Thyroid gland (tissue), 4 donors: ENCODE measurements around the gene DLG2. TPM values are rescaled to one million over a fixed set of nuclear protein-coding genes. Genes with fewer than 3 reads are reported as not detected.

Experiments
- DNase-seq, 2 donors: peaks; one replicate each; pipeline ENCODE4 v3.0.0-alpha.2; 2019
- H3K27ac ChIP-seq, 3 donors: fragments of 200-600 bp; sonication (generic); 1 replicate in 2 of 3; 2 replicates in 1 of 3; pipeline ENCODE4 v1.5.1; 2016 to 2019; ENCODE audit warnings: mild to moderate bottlenecking in 1 of 3, moderate library complexity in 1 of 3
- H3K27me3 ChIP-seq: fragments of 200-600 bp; sonication (generic); one replicate; pipeline ENCODE4 v1.5.1; 2019
- H3K36me3 ChIP-seq, 2 donors: fragments of 200-600 bp; sonication (generic); one replicate each; pipeline ENCODE4 v1.5.1; 2016 to 2019
- H3K4me1 ChIP-seq, 2 donors: fragments of 200-600 bp; sonication (generic); one replicate each; pipeline ENCODE4 v1.5.1; 2017 to 2019
- H3K4me3 ChIP-seq, 3 donors: fragments of 200-600 bp; sonication (generic); replicated peaks in 1 of 3; 1 replicate in 2 of 3; 2 replicates in 1 of 3; pipeline ENCODE4 v1.5.1; 2016; ENCODE audit warnings: mild to moderate bottlenecking in 1 of 3
- H3K9me3 ChIP-seq: fragments of 200-600 bp; sonication (generic); one replicate; pipeline ENCODE4 v1.5.1; 2017
- POLR2A ChIP-seq, 2 donors: fragments of 450-650 bp; IDR thresholded peaks; one replicate each; pipeline ENCODE4 v1.6.1; 2017; ENCODE audit warnings: antibody characterized with exemption in 2 of 2, mild to moderate bottlenecking in 2 of 2, moderate library complexity in 1 of 2
- WGBS, 2 donors: methylation state at CpG; one replicate each; pipeline ENCODE4 v1.1.5; 2017; 5-methylcytosine and 5-hydroxymethylcytosine counted together
- intact Hi-C: fragments of 100-400 bp; cut with DNase I; formaldehyde crosslinking; loops from one replicate; pipeline ENCODE4 v1.15.1; 2023
- total RNA-seq, 4 donors: library from RNA; depleted of rRNA; stranded (reverse); fragments of >200 nt; gene quantifications; one replicate each; pipeline ENCODE4 v1.2.3, GENCODE V29; 2016
- TF ChIP-seq, protein P1 (sequence below), 6 experiments: fragments of 200-600 bp in 3 of 6; fragments of 450-650 bp in 3 of 6; sonication (generic) in 3 of 6; IDR thresholded peaks; one replicate each; pipeline ENCODE4 v1.5.1; 2016 to 2019; ENCODE audit warnings: antibody characterized with exemption in 6 of 6, mild to moderate bottlenecking in 2 of 6, inconsistent platforms in 1 of 6, moderate library complexity in 1 of 6

The DLG2 gene
- total RNA-seq, 4 donors from 2014 or later, result 29.4 to 79.4 (median 42.4) TPM

DNA sequence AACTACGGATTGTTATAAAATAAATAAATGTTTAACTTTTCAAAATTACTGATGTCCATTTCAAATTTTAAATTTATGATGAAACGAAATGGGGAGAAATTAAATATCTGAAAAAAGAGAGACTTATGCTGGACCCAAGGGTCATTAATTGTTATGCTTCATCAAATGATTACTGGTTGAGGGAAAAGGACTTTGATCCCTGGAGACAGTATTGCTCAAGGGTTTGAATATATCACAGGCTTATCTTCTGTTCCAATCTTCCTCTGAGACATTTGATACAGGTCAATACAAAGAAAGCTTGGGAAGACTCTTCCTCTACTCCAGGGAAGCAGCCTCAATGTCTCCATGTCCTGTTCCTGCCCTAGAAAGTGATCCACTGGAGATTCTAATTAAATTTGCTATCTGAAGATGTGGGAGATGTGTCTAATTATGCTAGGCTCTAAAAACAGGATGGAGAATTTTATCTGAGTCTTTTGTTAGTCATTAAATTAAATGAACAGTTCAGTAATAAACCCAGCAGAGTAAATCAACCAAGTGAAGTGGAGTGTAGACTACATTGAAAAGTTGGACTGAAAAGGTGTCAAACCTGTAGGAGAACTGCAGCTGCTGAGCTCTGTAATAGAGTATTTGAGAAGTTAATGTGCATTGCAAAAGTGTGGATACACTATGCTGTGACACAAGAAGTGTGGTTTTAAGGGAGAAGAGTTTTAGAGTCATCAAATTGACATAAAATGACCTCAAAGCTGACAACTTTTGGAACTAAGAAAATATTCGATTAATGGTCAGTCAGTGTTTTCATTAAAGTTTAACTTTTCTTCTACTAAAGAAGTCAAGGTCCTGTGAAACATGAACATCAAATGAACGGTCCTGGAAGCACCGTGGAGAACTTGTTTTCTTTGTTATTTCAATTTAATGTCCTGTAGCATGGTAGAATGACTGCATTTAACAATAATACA, 1717.3 kb downstream of the DLG2 start:
- DNase-seq, result no peak
- Histone ChIP-seq H3K27ac (no peak overlapping the region), H3K4me3 (no peak overlapping the region), H3K9me3 (no peaks in the 10 kb centered on the region), H3K36me3 (no peaks in the 10 kb centered on the region), H3K4me1 (no peaks in the 10 kb centered on the region), H3K27me3 (no peaks in the 10 kb centered on the region)
- TF ChIP-seq, protein P1, sequence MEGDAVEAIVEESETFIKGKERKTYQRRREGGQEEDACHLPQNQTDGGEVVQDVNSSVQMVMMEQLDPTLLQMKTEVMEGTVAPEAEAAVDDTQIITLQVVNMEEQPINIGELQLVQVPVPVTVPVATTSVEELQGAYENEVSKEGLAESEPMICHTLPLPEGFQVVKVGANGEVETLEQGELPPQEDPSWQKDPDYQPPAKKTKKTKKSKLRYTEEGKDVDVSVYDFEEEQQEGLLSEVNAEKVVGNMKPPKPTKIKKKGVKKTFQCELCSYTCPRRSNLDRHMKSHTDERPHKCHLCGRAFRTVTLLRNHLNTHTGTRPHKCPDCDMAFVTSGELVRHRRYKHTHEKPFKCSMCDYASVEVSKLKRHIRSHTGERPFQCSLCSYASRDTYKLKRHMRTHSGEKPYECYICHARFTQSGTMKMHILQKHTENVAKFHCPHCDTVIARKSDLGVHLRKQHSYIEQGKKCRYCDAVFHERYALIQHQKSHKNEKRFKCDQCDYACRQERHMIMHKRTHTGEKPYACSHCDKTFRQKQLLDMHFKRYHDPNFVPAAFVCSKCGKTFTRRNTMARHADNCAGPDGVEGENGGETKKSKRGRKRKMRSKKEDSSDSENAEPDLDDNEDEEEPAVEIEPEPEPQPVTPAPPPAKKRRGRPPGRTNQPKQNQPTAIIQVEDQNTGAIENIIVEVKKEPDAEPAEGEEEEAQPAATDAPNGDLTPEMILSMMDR (IDR thresholded peaks at IDR 0.05), result no peak
- no peak for TF ChIP-seq POLR2A (IDR thresholded peaks at IDR 0.05)
- intact Hi-C loops, result no loop called here
- WGBS, 2 donors, result 64 to 70% methylated on average over 5 of the region's 5 CpGs

DNA sequence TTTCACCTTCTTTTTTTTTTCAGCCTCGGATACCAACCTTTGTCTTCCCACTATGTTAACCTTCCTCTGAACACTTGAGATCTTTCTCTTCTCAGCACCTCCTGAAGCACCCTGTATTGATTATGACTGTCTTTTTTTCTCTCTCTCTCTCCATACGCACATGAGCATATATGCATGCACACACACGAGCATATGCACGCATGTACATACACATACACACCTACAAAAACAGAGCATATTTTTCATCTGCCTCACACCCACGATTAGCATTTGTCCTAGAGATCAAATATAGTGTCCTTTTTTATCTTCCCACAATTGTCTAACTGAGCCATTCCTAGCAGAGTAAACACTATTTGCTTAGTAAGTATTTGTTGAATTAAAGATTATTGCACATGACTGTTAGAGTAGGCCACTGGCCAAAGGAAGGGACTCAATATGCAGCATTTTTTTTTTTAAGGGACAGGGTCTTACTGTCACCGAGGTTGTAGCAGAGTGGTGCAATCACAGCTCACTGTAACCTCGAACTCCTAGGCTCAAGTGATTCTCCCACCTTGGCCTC, 1718.8 kb downstream of the DLG2 start:
- no peaks in the 10 kb centered on the region for H3K4me1 ChIP-seq
- TF ChIP-seq, protein P1 (IDR thresholded peaks at IDR 0.05), result no peak
- no peak for TF ChIP-seq POLR2A (IDR thresholded peaks at IDR 0.05)
- H3K36me3 ChIP-seq, result no peaks in the 10 kb centered on the region
- no peak overlapping the region for H3K27ac ChIP-seq
- H3K27me3 ChIP-seq, result no peaks in the 10 kb centered on the region
- DNase-seq, result no peak
- intact Hi-C loops, result no loop called here
- 89 to 91% methylated on average over 7 of the region's 7 CpGs for WGBS, 2 donors
- H3K9me3 ChIP-seq, result no peaks in the 10 kb centered on the region
- no peak overlapping the region for H3K4me3 ChIP-seq

DNA sequence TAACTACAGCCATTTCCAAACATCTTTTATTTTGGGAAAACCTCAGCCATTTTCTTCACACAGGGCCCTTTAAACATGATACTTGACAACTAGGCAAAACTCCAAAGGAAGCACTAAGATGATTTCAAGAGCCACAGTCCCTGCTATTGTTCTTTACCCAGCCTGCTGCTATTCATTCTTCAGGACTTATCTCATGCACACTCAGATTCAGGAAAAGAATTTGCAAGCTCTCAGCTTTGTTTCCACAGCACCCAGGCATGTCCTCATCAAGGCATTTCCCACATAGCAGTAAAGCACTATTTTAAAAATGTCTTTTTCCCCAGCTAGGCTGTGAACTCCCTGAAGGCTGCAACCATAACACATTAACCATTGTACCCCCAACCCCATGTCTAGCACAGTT, 1731.6 kb downstream of the DLG2 start:
- no peaks in the 10 kb centered on the region for H3K9me3 ChIP-seq
- H3K4me1 ChIP-seq, result no peaks in the 10 kb centered on the region
- no peaks in the 10 kb centered on the region for H3K27me3 ChIP-seq
- no peak overlapping the region for H3K27ac ChIP-seq
- intact Hi-C loops, result no loop called here
- no peaks in the 10 kb centered on the region for H3K36me3 ChIP-seq
- no peak overlapping the region for H3K4me3 ChIP-seq
- TF ChIP-seq POLR2A (IDR thresholded peaks at IDR 0.05), result no peak
- no peak for DNase-seq

DNA sequence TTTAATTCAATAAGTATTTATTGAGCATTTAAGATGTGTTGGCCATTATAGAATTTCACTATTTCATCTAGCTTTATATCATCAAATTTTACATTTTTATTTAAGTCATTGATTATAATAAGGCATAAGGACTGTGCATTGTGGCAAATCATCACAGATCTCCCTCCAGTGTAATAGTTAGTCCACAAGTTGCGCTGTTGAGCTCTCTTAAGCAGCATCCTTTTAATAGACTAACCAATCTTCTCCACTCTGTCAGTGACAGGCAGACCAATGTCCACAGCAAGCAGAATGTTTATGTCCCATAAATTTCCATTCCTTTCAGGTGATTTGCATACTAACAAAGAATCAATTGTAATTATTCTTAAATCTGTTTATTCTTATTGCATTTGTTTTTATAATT, 1745.7 kb downstream of the DLG2 start:
- intact Hi-C loops, result no loop called here
- no peak for DNase-seq
- Histone ChIP-seq H3K9me3 (no peaks in the 10 kb centered on the region), H3K27ac (no peak overlapping the region), H3K36me3 (no peaks in the 10 kb centered on the region), H3K4me1 (no peaks in the 10 kb centered on the region), H3K4me3 (no peak overlapping the region), H3K27me3 (no peaks in the 10 kb centered on the region)
- TF ChIP-seq, protein P1 (IDR thresholded peaks at IDR 0.05), result no peak
- TF ChIP-seq POLR2A (IDR thresholded peaks at IDR 0.05), result no peak
- 97 to 98% methylated on average over 1 of the region's 1 CpG for WGBS, 2 donors

DNA sequence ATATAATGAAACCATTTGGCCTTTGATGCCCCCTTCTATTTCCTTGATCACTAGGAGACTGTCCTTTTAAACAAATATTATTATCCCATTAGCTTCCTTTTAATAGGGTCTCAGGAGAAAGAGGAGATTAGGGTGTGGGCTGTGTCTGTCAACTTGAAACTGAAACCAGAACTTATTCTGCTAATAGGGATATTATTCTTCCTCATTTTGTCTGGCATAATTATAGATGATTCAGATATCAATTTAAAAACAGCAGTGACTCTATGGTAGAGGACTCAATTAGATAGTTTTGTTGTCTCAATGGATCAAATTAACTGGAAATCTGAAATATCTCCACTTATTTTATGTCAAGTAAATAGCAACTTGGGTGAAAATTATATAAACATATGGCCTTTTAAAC, 1756.1 kb downstream of the DLG2 start:
- no peak overlapping the region for H3K4me3 ChIP-seq
- H3K36me3 ChIP-seq, result no peaks in the 10 kb centered on the region
- H3K27me3 ChIP-seq, result no peaks in the 10 kb centered on the region
- no peaks in the 10 kb centered on the region for H3K9me3 ChIP-seq
- intact Hi-C loops, result no loop called here
- no peak overlapping the region for H3K27ac ChIP-seq
- DNase-seq, result no peak
- TF ChIP-seq, protein P1 (IDR thresholded peaks at IDR 0.05), result no peak
- TF ChIP-seq POLR2A (IDR thresholded peaks at IDR 0.05), result no peak
- H3K4me1 ChIP-seq, result no peaks in the 10 kb centered on the region
